ENCODE data around the gene MAPT. TPM values are rescaled to one million over a fixed set of nuclear protein-coding genes. Genes with fewer than 3 reads are reported as not detected.

Gene MAPT
- total and polyA plus RNA-seq, 2 experiments from 2014 or later = 0.37 to 0.71 TPM

GRCh38 chr17:45962221-45962972 lies 68.0 kb downstream of the MAPT start:
- no peak overlapping the region for H2AFZ ChIP-seq
- no peak overlapping the region for H3K4me2 ChIP-seq
- H3K27me3 ChIP-seq = peaks cover 13% of the 10 kb centered on the region
- H4K20me1 ChIP-seq (ENCODE audit: insufficient read depth, poor library complexity, severe bottlenecking) = no peaks in the 10 kb centered on the region
- no peaks in the 10 kb centered on the region for H3K4me1 ChIP-seq (ENCODE audit: insufficient read depth)
- H3K27ac ChIP-seq = no peak overlapping the region
- no peaks in the 10 kb centered on the region for H3K79me2 ChIP-seq
- no peak for DNase-seq (ENCODE audit: low spot score)
- no peaks in the 10 kb centered on the region for H3K36me3 ChIP-seq (replicated peaks; ENCODE audit: insufficient read depth, low read depth)
- WGBS (ENCODE audit: low lambda C conversion rate, missing lambda C conversion rate) = 84% methylated on average over 12 of the region's 12 CpGs
- H3K9me3 ChIP-seq (ENCODE audit: low read depth) = no peaks in the 10 kb centered on the region
- H3K9me2 ChIP-seq (replicated peaks; ENCODE audit: insufficient read depth) = no peaks in the 10 kb centered on the region
- H3K4me3 ChIP-seq = no peak overlapping the region
- TF ChIP-seq EZH2 (IDR thresholded peaks at IDR 0.05; ENCODE audit: borderline replicate concordance) (no peak), CTCF (IDR thresholded peaks at IDR 0.05; ENCODE audit: poor library complexity) (no peak), EZH2phosphoT487 (IDR thresholded peaks at IDR 0.05; ENCODE audit: low read depth, severe bottlenecking, unreplicated experiment) (no peak)

- H2AFZ ChIP-seq = no peak overlapping the region
- TF ChIP-seq CTCF (IDR thresholded peaks at IDR 0.05; ENCODE audit: poor library complexity) (no peak), EZH2 (IDR thresholded peaks at IDR 0.05; ENCODE audit: borderline replicate concordance) (no peak), EZH2phosphoT487 (IDR thresholded peaks at IDR 0.05; ENCODE audit: low read depth, severe bottlenecking, unreplicated experiment) (no peak)
- H3K4me3 ChIP-seq = no peak overlapping the region
- H3K36me3 ChIP-seq (replicated peaks; ENCODE audit: insufficient read depth, low read depth) = no peaks in the 10 kb centered on the region
- H3K9me3 ChIP-seq (ENCODE audit: low read depth) = no peaks in the 10 kb centered on the region
- H3K4me2 ChIP-seq = no peak overlapping the region
- no peak overlapping the region for H3K27ac ChIP-seq
- no peak for DNase-seq (ENCODE audit: low spot score)
- no peaks in the 10 kb centered on the region for H3K79me2 ChIP-seq
- 77% methylated on average over 5 of the region's 5 CpGs for WGBS (ENCODE audit: low lambda C conversion rate, missing lambda C conversion rate)
- H4K20me1 ChIP-seq (ENCODE audit: insufficient read depth, poor library complexity, severe bottlenecking) = no peaks in the 10 kb centered on the region
- H3K9me2 ChIP-seq (replicated peaks; ENCODE audit: insufficient read depth) = no peaks in the 10 kb centered on the region
- H3K4me1 ChIP-seq (ENCODE audit: insufficient read depth) = no peaks in the 10 kb centered on the region
- peaks cover 14% of the 10 kb centered on the region for H3K27me3 ChIP-seq
Observed at GRCh38 chr17:45963283-45963682, 68.9 kb downstream of the MAPT start.

- TF ChIP-seq EZH2phosphoT487 (IDR thresholded peaks at IDR 0.05; ENCODE audit: low read depth, severe bottlenecking, unreplicated experiment) = no peak
- TF ChIP-seq CTCF (IDR thresholded peaks at IDR 0.05; ENCODE audit: poor library complexity) = no peak
- no peak for TF ChIP-seq EZH2 (IDR thresholded peaks at IDR 0.05; ENCODE audit: borderline replicate concordance)
- H3K36me3 ChIP-seq (replicated peaks; ENCODE audit: insufficient read depth, low read depth) = no peaks in the 10 kb centered on the region
- no peaks in the 10 kb centered on the region for H3K9me2 ChIP-seq (replicated peaks; ENCODE audit: insufficient read depth)
- DNase-seq (ENCODE audit: low spot score) = no peak
- no peak overlapping the region for H3K4me2 ChIP-seq
- WGBS (ENCODE audit: low lambda C conversion rate, missing lambda C conversion rate) = 79% methylated on average over 5 of the region's 5 CpGs
- H3K4me1 ChIP-seq (ENCODE audit: insufficient read depth) = no peaks in the 10 kb centered on the region
- H3K79me2 ChIP-seq = no peaks in the 10 kb centered on the region
- H3K4me3 ChIP-seq = no peak overlapping the region
- H3K27ac ChIP-seq = no peak overlapping the region
- peaks cover 14% of the 10 kb centered on the region for H3K27me3 ChIP-seq
- no peaks in the 10 kb centered on the region for H3K9me3 ChIP-seq (ENCODE audit: low read depth)
- no peak overlapping the region for H2AFZ ChIP-seq
- no peaks in the 10 kb centered on the region for H4K20me1 ChIP-seq (ENCODE audit: insufficient read depth, poor library complexity, severe bottlenecking)
Observed at GRCh38 chr17:45963889-45964288, 69.5 kb downstream of the MAPT start.
